ENCODE measurements around the gene SLC22A12.

SLC22A12 gene

DNA sequence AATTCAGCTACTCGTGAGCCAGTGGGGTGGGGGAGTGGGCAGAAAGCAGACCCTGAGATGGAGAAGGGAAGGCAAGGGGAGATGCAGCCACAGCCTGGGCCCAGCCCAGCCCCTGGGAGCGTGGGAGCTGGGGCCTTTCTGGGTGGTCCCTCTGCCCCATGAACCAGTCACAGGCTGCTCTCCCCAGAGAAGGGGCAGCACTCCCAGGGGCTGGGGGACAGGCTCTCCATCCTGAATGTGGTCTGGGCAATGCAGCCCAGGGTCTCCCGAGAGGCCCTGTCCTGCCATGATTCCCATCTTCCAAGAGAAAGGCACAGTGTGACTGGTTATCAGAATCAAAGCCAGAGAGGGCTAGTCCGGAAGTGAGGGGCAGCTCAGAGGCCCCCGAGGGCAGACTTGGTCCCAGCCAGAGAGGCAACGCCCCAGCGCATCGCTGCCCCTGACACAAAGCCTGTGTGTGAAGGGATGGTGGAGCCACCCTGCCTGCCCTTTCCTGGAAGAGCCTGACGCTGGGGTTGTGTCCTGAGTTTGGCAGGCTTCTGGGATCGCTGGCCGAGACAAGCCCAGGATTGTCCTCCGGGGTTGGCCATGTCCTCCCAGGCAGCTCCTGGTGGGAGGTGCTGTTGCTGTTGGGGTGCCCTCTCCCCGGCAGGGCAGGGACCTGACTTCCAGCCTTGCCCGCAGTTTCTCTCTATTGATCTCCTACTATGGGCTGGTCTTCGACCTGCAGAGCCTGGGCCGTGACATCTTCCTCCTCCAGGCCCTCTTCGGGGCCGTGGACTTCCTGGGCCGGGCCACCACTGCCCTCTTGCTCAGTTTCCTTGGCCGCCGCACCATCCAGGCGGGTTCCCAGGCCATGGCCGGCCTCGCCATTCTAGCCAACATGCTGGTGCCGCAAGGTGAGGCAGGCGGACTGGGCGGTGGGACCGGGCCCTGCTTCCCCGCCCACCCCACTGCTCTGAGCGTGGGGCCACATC lies 23.8 kb upstream of the SLC22A12 start:
- in situ Hi-C loops (cut with MboI; ENCODE audit: low pct_unique_long_range_greater_than_20kb, low sequenced_read_pairs, unreplicated experiment), result no loop called here
- no peak for DNase-seq (ENCODE audit: low spot score)
- TF ChIP-seq, protein P1, sequence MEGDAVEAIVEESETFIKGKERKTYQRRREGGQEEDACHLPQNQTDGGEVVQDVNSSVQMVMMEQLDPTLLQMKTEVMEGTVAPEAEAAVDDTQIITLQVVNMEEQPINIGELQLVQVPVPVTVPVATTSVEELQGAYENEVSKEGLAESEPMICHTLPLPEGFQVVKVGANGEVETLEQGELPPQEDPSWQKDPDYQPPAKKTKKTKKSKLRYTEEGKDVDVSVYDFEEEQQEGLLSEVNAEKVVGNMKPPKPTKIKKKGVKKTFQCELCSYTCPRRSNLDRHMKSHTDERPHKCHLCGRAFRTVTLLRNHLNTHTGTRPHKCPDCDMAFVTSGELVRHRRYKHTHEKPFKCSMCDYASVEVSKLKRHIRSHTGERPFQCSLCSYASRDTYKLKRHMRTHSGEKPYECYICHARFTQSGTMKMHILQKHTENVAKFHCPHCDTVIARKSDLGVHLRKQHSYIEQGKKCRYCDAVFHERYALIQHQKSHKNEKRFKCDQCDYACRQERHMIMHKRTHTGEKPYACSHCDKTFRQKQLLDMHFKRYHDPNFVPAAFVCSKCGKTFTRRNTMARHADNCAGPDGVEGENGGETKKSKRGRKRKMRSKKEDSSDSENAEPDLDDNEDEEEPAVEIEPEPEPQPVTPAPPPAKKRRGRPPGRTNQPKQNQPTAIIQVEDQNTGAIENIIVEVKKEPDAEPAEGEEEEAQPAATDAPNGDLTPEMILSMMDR (IDR thresholded peaks at IDR 0.05; ENCODE audit: extremely low read depth, insufficient read depth, missing control alignments), result no peak

DNA sequence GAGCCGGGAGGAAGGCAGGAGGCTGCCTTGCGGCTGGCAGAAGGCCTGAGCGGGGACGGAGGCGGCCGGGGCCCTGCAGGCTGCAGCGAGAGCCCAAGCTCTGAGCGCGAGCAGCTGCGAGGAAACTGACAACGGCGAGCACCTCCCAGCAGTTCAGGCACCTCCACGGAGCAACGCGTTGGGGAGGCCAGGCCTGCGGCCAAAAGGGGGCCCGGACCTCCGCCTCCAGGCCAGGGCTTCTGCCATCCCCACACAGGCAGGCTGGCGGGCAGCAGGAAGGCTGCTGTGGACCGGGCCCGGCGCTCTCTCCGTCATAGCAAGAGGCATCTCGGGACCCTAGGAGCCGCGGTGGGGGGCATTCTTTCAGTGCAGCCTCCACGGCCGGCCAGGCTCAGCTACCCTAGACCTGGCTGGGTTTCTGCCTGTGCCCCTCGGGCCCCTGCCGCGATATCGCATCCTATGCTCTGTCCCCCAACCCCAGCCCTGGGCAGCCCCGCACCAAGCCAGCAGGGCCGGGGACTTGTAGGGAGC lies 22.9 kb upstream of the SLC22A12 start:
- in situ Hi-C loops (cut with MboI; ENCODE audit: low pct_unique_long_range_greater_than_20kb, low sequenced_read_pairs, unreplicated experiment), result no loop called here
- TF ChIP-seq, protein P1 (IDR thresholded peaks at IDR 0.05; ENCODE audit: extremely low read depth, insufficient read depth, missing control alignments), result no peak

DNA sequence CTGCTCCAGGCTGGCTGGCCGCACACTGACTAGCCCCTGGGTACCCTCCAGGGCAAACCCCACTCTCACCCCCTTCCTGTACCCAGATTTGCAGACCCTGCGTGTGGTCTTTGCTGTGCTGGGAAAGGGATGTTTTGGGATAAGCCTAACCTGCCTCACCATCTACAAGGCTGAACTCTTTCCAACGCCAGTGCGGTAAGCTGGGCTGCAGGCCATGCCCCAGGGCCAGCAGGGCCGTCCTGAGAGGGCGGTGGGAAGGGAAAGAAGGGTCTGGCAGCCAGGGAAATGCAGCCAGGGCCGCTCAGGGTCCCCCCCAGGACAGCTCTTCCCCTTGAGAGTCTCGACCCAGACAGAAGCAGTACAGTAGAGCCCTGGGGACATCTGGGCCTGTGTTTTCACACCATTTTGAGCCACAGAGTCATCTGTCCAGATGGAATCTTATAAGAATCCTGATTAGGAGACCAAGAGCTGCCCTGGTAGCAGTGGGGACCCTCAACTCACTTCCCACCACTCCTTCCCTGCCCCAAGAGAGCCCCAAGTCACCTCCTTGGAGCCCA lies 22.4 kb upstream of the SLC22A12 start:
- TF ChIP-seq, protein P1 (IDR thresholded peaks at IDR 0.05; ENCODE audit: extremely low read depth, insufficient read depth, missing control alignments), result no peak
- in situ Hi-C loops (cut with MboI; ENCODE audit: low pct_unique_long_range_greater_than_20kb, low sequenced_read_pairs, unreplicated experiment), result no loop called here
- DNase-seq (ENCODE audit: low spot score), result no peak

More for the DNA sequence above, 22.9 kb upstream of the SLC22A12 start:
- DNase-seq (ENCODE audit: low spot score), result no peak

DNA sequence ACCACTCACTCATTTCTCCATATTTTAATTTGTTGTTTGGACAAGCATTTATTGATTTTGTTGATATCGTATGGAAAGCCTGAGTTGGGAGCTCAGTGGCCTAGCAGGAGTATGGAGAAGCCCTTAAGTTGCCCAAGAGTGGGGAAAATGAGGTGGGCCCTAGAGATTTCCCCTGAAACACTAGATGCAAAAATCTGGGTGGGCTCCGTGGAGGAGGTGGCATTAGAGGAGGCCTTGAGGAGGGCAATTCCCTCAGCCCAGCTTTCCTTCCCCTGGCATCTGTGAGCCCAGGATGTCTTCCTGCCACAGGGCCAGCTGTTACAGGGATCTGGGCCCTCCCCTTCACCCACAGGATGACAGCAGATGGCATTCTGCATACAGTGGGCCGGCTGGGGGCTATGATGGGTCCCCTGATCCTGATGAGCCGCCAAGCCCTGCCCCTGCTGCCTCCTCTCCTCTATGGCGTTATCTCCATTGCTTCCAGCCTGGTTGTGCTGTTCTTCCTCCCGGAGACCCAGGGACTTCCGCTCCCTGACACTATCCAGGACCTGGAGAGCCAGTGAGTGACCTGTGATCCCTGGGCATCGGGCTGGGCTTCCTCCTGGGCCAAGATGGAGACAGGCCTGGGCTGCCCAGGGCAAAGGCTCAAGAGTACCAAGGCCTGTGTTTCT lies 21.6 kb upstream of the SLC22A12 start:
- TF ChIP-seq, protein P1 (IDR thresholded peaks at IDR 0.05; ENCODE audit: extremely low read depth, insufficient read depth, missing control alignments), result no peak
- DNase-seq (ENCODE audit: low spot score), result no peak
- in situ Hi-C loops (cut with MboI; ENCODE audit: low pct_unique_long_range_greater_than_20kb, low sequenced_read_pairs, unreplicated experiment), result no loop called here

DNA sequence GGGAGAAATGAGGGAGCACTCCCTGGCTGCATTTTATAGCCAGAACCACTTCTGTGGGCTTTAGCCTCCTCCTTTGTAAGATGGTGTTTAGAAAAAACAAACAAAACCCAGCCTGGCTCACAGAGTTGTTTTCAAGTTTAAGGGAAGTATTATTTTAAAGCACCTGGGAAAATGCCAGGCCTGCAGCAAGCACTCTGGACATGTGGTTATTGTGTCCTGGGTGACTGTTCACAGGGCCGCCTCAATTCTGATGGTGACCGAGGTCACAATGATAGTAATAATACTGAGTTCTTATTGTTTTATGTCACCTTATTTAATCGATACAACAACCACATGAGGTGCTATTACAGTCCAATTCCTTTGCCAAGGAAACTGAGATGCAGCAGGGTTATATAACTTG lies 20.7 kb upstream of the SLC22A12 start:
- no peak for DNase-seq (ENCODE audit: low spot score)
- in situ Hi-C loops (cut with MboI; ENCODE audit: low pct_unique_long_range_greater_than_20kb, low sequenced_read_pairs, unreplicated experiment), result no loop called here
- TF ChIP-seq, protein P1 (IDR thresholded peaks at IDR 0.05; ENCODE audit: extremely low read depth, insufficient read depth, missing control alignments), result no peak

DNA sequence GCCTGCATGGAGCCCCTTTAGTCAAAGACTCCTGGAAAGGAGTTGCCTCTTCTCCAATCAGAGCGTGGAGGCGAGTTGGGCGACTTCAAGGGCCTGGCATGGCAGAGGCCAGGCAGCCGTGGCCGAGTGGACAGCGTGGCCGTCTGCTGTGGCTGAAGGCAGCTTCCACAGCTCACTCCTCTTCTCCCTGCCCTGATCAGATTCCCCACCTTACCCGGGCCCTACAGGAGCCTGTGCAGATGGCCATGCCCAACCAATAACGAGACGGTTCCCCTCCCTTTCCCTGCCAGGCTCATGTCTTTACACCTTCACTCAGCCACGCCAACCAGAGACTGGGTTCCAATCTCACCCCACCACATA lies 20.0 kb upstream of the SLC22A12 start:
- DNase-seq (ENCODE audit: low spot score), result no peak
- TF ChIP-seq, protein P1 (IDR thresholded peaks at IDR 0.05; ENCODE audit: extremely low read depth, insufficient read depth, missing control alignments), result no peak
- in situ Hi-C loops (cut with MboI; ENCODE audit: low pct_unique_long_range_greater_than_20kb, low sequenced_read_pairs, unreplicated experiment), result no loop called here

Data from GM13977 (cell line).